GM21619 (cell line): ENCODE data around the gene SYNE2.

ENCODE experiments used
- ATAC-seq: cut with Tn5 transposase; IDR thresholded peaks from one replicate; pipeline ENCODE4 v1.9.1; 2021; ENCODE audit not compliant: unreplicated experiment

The SYNE2 gene

GRCh38 chr14:64064447-64064846, 211.6 kb downstream of the SYNE2 start:
- ATAC-seq: no peak

- no peak for ATAC-seq
Observed at GRCh38 chr14:64069634-64070359, 217.0 kb downstream of the SYNE2 start.

GRCh38 chr14:64074961-64075612, 222.3 kb downstream of the SYNE2 start:
- no peak for ATAC-seq

- no peak for ATAC-seq
Observed at GRCh38 chr14:64075613-64076005, 222.8 kb downstream of the SYNE2 start.

- no peak for ATAC-seq
Observed at GRCh38 chr14:64080452-64080851, 227.6 kb downstream of the SYNE2 start.

- no peak for ATAC-seq
Observed at GRCh38 chr14:64081174-64081746, 228.5 kb downstream of the SYNE2 start.

GRCh38 chr14:64082837-64083236, 230.0 kb downstream of the SYNE2 start:
- no peak for ATAC-seq

- no peak for ATAC-seq
Observed at GRCh38 chr14:64088647-64088964, 235.8 kb downstream of the SYNE2 start.

- ATAC-seq: no peak
Observed at GRCh38 chr14:64089920-64090319, 237.1 kb downstream of the SYNE2 start.

GRCh38 chr14:64091217-64091616, 238.4 kb downstream of the SYNE2 start:
- no peak for ATAC-seq

GRCh38 chr14:64092338-64092737, 239.5 kb downstream of the SYNE2 start:
- ATAC-seq: no peak

- ATAC-seq: no peak
Observed at GRCh38 chr14:64092940-64093339, 240.1 kb downstream of the SYNE2 start.

GRCh38 chr14:64095620-64096019, 242.8 kb downstream of the SYNE2 start:
- no peak for ATAC-seq

- ATAC-seq: no peak
Observed at GRCh38 chr14:64098120-64098519, 245.3 kb downstream of the SYNE2 start.

GRCh38 chr14:64107438-64107837, 254.6 kb downstream of the SYNE2 start:
- ATAC-seq: no peak

GRCh38 chr14:64109819-64110554, 257.2 kb downstream of the SYNE2 start:
- no peak for ATAC-seq

- no peak for ATAC-seq
Observed at GRCh38 chr14:64110802-64111201, 258.0 kb downstream of the SYNE2 start.

GRCh38 chr14:64112867-64113678, 260.3 kb downstream of the SYNE2 start:
- no peak for ATAC-seq

- ATAC-seq: no peak
Observed at GRCh38 chr14:64114166-64114565, 261.4 kb downstream of the SYNE2 start.

GRCh38 chr14:64114796-64115195, 262.0 kb downstream of the SYNE2 start:
- no peak for ATAC-seq

- no peak for ATAC-seq
Observed at GRCh38 chr14:64115401-64115800, 262.6 kb downstream of the SYNE2 start.
